ENCODE data around the gene ASIC5.
"Not testable (repeated sequence)": the region's sequence is repeated elsewhere in the genome, so short reads cannot be mapped to it uniquely, and the experiment has no call there.

Gene ASIC5, protein sequence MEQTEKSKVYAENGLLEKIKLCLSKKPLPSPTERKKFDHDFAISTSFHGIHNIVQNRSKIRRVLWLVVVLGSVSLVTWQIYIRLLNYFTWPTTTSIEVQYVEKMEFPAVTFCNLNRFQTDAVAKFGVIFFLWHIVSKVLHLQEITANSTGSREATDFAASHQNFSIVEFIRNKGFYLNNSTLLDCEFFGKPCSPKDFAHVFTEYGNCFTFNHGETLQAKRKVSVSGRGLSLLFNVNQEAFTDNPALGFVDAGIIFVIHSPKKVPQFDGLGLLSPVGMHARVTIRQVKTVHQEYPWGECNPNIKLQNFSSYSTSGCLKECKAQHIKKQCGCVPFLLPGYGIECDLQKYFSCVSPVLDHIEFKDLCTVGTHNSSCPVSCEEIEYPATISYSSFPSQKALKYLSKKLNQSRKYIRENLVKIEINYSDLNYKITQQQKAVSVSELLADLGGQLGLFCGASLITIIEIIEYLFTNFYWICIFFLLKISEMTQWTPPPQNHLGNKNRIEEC

DNA sequence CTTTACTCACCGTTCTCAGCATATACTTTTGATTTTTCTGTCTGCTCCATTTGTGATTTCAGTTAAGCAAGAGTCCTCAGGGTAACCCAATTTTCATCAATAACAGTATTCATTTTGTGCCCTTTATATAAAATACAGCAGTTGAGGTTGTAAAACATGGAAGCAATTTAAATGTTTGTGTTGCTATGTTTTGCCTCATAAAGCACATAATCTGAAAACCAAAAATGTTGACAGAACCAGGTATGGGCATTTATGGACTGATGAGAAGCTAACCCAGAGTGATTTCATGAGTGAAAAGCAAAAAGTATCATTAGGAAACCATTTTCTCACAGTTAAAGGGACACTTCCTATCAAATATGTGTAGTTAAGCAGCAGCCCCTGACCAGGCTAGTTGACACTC lies at the start of gene ASIC5:
Gene ASIC5, minus strand, starts transcription at position 101 of the 400 bp plus-strand sequence. Its CDS starts 51 bp downstream, at position 50.
- no peak for DNase-seq

DNA sequence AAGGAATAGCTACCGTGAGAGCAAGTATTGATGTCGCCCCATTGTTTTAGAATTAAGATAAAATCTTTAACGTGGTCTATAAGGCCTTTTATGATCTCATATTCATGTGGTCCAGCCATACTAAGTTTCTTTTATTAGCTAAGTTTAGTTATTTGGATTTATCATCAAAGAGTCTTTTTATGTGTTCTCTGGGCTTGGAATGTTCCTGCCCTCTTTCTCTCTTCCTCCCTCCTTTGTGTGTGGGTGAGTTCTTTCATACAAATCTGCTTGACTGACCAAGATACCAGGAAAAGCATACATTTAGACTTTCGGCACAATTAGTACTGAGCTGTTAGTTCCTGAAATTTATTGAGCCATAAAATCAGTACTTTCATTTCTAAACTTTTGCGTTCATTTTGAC lies 48.7 kb upstream of the ASIC5 start:
- no peak for DNase-seq

DNA sequence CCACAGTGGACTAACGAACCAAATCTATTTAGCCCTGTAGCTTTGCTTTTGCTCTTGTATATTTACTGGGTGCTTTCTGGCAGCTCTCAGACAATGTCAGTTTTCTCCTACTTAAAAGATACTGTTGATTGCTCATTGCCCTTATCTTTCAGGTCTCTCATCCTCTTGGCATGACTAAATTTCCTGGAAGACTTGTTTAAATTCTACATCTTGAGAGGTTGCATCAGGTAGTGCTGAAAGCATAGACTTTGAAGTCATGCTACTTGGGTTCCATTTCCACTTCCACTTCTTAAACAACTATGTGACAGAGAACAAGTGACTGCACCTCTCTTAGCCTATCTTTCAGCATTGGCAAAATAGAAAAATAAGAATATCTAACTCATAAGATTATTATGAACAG lies 45.8 kb upstream of the ASIC5 start:
- no peak for DNase-seq

DNA sequence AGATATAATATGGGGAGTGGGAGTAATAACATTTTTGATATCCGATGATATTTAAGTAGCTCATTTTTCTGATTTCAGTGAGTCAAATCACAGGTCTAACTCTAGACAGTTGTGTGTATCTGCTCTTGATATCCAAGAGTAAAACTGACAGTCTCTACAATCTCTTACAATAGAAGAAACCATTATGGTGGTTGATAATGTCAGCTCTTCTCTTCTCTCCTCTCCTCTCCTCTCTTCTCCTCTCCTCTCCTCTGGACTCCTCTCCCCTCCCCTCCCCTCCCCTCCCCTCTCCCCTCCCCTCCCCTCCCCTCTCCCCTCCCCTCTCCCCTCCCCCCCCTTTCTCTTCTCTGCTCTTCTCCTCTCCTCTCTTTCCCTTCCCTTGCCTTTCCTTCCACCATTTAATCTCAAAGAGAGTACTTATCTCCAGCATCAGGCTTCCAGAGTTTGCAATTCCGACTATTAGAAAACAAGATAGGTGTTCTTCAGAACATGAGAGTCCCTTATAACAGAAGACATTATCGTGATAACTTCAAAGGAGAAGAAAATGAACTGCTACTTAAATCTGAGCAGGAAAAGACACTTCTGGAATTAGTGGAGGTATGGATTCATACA lies 43.6 kb upstream of the ASIC5 start:
- DNase-seq = no peak

DNA sequence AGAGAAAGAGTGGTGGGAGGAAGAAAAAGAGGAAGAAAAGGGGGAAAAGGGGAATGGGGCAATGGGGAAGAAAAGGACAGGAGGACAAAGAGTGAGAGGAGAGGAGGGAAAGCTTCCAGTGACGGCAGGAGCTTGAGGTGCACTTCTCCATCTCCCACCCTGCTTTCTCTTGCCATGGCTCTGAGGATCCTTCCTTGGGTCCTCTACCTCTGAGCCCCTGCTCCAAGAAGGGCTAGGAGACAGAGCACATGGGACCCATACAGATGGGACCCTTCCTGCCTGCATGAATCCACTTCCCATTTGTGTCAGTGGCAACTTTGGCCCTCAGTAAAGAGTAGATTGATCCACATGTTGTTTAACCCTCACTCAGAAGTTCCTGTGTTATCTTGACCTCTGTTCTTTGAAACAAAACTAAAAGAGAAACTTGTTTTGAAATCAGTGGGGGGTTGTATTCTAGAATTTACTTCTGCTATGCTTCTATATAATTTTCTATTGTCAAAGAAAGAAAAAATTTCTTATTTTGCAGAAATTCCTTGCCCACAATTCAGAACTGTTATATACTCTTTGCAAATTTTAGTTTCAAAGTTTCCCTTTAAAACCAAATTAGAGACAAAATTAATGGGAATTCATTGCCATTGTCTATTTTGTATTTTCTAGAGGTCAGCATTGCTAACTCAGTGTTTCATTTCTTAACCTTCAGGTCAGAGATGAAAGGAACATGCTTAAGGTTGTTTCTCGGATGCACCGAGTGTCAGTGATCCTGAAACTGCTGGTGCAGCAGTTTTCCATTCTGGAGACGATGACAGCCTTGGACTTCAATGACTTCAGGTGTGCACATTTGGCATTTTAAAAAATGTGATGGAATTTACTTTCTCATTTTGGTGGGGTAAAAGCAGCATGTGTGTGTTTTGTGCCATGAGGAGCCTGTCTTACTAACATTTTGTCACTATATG lies 42.4 kb upstream of the ASIC5 start:
- no peak for DNase-seq

GRCh38 chr4:155907556-155907955 lies 41.5 kb upstream of the ASIC5 start:
- DNase-seq = no peak

GRCh38 chr4:155906554-155907247 lies 40.6 kb upstream of the ASIC5 start:
- peak; percentile 63 for DNase-seq

DNA sequence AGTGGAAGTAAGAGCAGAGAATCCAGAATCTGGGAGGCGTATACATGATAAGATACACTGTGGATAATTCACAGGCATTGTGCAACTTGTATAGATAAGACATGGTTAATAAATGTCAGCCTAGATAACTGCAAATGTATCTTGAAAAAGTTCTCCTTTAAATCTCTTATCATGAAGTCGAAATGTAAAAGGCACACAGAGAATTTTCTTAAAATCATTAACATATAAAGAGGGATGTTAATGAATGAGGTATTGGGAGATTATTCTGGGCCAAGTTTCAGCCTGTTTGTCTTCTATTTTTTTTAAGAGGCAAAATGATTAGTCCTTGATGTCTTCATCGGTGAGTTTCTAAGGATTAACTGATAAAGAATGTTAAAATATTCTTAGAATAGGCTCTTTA lies 38.3 kb upstream of the ASIC5 start:
- DNase-seq = no peak

DNA sequence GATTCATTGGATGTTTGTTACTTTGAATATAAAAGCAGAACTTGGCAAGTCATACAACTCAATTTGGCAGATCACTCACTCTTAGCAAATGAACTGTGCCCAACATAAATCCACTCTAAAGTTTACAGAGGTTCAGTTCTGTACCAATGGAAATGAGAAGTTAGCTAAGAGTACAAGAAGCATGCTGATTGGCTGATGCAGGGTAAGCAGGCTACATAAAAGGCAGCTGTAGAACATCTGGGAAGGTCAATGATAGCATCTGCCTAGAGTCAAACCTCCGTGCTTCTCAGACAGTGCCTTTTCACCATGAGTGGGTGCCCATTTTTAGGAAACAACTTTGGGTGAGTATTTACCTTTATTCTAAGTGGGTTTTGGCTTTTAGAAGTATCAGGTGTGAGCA lies 37.4 kb upstream of the ASIC5 start, which contains the start of gene TDO2:
Gene TDO2, plus strand, starts transcription at position 244 of the 400 bp plus-strand sequence. Its CDS starts 63 bp downstream, at position 307.
- DNase-seq = no peak

- no peak for DNase-seq
Observed at GRCh38 chr4:155901013-155901412, 34.9 kb upstream of the ASIC5 start.

GRCh38 chr4:155900381-155900780 lies 34.3 kb upstream of the ASIC5 start:
- DNase-seq = no peak

- DNase-seq = no peak
Observed at GRCh38 chr4:155899891-155900290, 33.8 kb upstream of the ASIC5 start.

GRCh38 chr4:155898371-155898770 lies 32.3 kb upstream of the ASIC5 start:
- not testable (repeated sequence) for DNase-seq

DNA sequence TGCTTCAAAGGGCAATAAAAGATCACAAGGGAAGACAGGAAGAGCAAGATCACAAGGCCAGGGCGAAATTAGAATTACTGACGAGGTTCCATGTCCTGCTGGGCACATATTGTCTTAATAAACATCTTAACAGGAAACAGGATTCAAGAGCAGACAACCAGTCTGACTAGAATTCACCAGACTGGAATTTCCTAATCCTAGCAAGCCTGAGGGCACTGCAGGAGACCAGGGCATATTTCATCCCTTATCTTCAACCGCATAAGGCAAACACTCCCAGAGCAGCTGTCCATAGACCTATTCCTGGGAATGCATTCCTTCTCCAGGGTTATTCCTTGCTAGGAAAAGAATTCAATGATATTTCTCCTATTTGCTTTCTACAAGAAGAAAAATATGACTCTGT lies 25.0 kb upstream of the ASIC5 start:
- DNase-seq = no peak

- DNase-seq = no peak
Observed at GRCh38 chr4:155889946-155890345, 23.9 kb upstream of the ASIC5 start.

- DNase-seq = no peak
Observed at GRCh38 chr4:155889031-155889793, 23.1 kb upstream of the ASIC5 start.

DNA sequence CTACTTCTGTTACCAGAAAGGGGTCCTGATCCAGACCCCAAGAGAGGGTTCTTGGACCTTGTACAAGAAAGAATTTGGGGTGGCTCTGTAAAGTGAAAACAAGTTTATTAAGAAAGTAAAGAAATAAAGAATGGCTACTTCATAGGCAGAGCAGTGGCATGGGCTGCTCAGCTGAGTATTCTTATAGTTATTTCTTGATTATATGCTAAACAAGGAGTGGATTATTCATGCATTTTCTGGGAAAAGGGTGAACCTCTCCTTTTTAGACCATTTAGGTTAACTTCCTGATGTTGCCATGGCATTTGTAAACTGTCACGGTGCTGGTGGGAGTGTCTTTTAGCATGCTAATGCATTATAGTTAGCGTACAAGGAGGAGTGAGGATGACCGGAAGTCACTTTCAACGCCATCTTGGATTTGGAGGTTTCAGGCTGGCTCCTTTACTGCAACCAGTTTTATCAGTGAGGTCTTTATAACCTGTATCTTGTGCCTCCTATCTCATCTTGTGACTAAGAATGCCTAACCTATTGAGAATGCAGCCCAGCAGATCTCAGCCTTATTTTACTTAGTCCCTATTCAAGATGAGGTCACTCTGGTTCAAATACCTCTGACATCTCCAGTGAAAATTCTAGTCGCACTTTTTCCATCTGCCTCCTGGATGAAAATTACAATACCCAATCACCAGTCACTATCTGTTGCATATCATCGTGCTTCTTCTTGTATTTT lies 21.9 kb upstream of the ASIC5 start:
- DNase-seq = no peak

GRCh38 chr4:155887045-155887444 lies 21.0 kb upstream of the ASIC5 start:
- DNase-seq = no peak

GRCh38 chr4:155885666-155886065 lies 19.6 kb upstream of the ASIC5 start:
- no peak for DNase-seq

- DNase-seq = no peak
Observed at GRCh38 chr4:155883895-155884294, 17.8 kb upstream of the ASIC5 start.

GRCh38 chr4:155881555-155881954 lies 15.5 kb upstream of the ASIC5 start:
- DNase-seq = no peak
